HS-5 (cell line): Measurements from ENCODE around the gene USP47.
A peak's percentile ranks its signal among the peaks of the same experiment; 100 is the strongest.

Source experiments
- DNase-seq: peaks from one replicate; pipeline ENCODE4 v3.0.0-alpha.2; 2012; ENCODE audit warnings: low read depth

The USP47 gene

DNA sequence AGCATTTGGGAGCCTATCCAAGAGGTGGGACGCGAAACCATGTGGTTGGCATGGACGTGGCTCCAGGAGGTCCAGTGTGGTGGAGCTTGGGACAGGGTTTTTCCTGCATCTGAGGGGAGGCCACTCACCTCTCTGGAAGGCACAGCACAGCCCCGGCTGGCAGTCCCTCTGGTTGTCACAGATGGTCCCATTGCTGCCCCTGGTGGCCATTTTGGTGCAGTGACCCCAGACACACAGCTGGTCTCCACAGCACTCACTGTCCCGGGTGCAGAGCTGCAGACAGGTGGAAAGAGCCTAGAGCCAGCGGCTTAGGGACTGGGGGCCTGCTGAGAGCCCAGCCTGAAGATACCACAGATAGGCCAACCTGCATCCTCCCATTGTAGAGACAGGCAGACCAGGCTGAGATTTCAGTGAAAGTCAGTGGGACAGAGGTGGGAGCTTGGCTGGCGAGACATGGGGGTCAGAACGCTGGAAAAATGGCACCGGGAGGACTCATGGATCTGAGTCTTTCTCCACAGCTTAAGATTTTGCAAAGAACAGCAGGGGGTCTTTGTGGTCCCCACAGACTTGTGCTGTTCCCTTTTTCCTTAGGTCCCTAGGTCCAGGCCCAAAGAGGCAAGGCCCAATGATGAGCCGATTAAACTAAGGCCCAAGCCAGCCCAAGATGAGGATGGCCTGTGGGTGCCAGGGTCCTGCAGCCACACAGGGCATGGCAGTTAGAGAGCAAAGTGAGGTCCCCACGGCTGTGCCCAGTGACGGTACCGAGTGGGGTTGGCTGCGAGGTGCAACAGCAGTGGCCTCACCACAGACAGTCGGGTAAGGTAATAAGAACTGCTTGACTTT, 125.3 kb downstream of the USP47 start:
- DNase-seq, result no peak

DNA sequence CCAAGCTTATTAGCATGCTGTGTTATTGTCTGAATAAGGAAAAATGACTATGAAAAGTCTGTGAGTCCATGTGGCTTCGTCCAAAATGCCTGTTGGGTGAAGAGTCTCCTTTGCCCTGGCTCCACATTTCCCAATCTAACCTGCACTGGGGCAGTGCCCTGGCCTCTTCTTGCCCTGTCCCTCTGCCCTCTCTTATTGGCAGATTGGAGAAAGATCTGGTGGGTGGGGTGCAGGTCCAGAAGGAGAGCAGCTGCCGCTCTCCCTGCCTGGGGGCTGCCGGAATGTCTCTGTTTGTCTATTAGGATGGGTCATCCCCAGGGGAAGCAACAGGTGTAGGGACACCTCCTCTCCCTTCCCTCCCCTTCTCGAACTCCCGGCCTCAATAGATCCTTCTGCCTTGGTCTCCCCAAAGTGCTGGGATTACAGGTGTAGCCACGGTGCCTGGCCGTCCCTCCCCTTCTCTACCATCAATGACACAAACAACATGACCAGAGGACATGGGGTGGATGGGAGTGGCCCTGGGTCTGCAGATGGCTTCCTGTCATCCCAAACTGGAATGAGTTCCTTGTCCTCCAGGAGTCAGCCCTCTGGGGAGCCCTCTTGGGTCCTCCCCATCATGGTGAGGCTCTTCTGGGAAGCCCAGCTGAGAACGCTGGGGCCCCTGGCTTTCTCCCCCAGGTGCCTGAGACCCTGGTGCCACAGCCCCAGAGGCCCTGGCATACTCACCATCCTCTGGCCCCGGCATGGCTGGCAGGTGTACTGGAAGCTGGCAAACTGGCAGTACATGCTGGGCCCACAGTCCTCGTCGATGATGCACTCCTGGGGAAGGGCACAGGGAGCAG, 126.1 kb downstream of the USP47 start:
- no peak for DNase-seq

DNA sequence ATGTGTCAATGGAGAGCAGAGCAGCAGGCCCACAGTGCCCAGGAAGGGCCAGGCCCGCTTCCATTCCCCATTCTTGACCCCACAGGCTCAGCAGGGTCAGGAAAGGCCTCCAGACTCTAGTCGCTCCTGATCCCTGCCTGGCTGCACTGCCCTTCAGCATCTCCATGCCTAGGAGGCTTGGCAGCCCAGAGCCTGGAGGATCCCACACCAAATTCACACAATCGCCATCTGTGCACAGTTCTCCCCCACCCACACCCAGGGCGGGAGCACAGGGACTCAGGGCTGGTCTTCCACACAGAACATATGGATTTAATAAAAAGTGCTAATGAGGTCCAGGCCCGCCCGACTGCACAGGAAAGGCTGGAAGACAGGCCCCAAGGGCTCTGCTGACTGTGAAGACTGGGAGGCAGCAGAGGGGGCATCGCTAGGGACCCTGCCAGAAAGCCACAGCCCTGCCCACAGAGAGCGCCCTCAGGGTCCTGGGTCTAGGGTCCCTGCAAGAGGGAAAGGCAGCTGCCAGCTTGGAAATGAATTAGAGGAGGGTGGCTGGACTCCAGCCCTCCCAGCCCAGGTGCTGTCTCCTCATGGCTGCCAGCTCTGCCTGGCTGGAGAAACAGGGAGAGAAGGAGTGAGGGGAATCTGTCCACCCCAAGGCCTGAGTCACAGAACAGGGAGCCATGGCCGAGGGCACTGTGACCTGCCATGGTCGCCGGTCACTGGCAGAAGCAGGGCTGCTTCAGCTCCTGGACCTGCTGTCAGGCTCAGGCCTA, 126.9 kb downstream of the USP47 start:
- DNase-seq, result no peak

DNA sequence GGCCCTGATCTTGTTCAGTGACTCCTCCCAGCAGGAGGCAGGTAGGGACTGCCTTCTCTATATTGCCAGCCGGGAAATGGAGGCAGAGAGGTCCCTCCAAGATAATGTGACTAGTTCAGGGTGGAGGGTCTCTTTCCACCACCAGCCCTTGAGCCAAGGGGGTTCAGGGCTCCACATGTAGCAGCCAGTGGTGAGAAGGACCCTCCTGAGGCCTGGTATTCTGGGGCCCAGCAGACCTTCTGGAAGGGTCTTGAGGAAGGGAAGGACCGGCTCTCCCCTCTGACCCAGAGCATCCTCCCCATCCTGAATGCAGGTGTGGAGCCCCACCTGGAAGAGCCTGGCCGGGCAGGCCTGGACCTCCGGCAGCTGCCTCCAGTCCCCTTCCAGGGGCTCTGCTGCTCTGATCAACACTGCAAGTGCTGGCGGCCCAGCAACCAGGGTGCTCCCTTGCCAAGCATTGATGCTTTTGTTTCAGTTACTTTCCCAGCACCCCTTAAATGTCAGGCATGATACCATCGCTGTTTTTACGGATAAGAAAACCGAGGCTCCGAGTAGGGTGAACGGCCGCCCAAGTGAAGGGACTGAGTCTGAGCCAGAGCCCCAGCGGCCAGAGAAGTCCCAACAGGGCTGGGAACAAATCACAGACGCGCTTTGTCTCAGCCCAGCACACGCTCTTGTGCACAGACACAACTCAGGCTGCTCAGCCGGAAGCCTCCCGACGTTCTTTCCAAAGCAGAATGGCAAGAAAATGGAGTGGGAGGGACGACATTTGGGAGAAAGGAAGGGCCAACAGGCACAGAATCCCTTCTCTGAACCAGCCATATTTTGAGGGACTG, 127.8 kb downstream of the USP47 start:
- no peak for DNase-seq

DNA sequence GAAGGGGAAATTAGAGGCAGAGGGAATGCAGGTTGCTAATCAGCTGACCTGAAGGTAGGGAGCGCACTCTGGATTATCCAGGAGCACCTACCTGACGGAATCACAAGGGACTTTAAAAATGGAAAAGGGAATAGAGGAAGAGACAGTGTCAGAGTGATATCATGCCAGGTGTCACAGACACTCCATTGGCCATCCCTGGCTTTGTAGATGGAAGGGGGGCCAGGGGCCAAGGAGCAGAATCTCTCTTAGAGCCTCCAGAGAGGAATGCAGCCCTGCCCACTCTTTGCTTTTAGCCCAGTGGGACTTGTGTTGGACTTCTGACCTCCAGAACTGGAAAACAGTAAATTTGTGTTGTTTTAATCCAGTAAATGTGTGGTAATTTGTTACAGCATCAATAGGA, 128.8 kb downstream of the USP47 start:
- DNase-seq, result no peak

DNA sequence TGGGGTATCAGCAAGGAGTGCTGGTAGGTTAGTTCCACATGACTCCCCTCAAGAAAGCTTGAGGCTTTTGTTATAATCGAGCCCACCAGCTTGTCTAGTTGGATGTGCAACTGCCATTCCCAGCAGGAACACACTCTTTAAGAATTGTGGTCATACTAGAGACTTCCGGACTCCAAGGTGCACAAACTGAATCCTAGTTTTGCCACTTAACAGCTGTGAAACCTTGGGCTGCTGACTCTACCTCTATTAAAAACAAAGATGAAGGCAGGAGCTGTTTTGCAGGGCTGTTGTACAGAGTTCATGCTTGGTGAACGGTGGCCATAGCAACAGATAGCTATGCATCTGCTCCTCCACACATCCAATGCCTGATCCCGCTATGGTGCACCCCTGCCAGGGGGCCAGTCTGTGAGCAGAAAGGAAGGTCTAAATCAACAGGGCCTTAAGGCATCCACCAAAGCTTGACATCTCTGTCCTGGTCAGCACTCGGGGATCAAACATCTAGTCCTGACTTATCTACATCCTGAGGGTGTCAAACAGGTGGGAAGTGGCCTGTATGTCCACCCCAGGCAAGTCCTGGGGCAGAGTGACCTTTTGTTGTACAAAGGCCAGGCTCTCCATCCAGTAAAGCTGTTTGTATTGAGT, 130.3 kb downstream of the USP47 start:
- no peak for DNase-seq

DNA sequence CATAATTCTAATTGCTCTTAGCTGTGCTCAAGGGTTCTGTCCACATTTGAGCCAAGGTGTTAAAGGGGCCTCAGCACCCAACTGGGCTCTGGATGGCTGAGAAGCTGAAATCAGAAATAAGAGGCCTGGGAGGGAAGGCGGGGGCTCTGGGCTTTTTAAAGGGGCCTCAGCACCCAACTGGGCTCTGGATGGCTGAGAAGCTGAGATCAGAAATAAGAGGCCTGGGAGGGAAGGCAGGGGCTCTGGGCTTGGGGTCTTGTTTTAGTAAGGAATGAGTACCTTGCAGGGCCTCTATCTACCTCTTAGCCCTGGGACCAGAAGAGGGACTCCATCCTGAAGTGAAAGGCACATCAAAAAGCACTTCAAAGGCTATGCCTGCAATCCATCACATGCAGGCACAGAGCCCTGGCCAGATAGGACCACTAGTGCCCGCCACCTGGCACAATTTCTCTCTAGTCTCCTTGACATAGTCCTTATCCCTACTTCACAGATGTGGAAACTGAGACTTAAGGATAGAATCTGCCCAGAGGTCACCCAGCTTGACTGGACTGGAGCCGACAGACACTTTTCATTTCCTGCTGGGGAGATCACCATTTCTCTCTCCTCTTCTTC, 131.1 kb downstream of the USP47 start:
- no peak for DNase-seq

DNA sequence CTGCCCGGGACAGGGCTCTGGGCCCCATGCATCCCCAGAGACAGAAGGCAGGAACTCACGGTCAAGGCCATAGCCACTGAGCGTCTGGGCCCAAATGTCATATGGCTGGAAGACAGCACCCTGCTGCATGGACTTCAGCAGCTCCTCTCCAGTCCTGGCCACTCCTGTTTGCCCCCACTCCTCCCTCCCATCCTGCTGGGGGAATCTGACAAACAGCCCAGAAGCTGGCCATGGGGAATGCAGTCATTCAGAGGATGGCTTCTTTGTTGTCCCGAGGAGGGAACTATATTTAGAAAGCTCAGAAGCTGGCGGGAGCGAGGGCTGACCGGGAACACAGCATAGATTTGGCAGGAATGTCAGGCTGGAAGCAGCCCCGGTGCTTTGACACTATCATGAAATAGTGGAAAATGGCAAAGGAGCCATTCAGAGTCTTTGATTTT, 131.6 kb downstream of the USP47 start:
- DNase-seq, result no peak

DNA sequence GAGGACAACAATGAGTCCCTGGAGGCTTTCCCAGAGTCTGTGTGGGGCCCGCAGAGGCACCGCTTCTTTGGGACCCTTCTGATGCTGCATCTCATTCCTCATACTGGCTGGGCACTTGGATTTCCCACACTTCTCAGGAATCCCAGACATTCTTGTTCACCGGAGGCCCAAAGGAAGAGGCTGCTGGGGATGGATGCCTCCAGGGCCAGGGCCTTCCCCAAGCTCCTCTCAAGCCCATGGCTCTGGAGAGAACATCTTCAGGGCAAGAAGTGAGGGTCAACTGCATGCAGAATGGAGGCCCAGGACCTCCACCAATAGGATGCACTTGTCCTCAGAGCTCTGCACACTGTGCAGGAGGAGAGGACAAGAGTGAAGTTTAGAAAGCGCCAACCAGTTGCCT, 132.1 kb downstream of the USP47 start:
- no peak for DNase-seq

DNA sequence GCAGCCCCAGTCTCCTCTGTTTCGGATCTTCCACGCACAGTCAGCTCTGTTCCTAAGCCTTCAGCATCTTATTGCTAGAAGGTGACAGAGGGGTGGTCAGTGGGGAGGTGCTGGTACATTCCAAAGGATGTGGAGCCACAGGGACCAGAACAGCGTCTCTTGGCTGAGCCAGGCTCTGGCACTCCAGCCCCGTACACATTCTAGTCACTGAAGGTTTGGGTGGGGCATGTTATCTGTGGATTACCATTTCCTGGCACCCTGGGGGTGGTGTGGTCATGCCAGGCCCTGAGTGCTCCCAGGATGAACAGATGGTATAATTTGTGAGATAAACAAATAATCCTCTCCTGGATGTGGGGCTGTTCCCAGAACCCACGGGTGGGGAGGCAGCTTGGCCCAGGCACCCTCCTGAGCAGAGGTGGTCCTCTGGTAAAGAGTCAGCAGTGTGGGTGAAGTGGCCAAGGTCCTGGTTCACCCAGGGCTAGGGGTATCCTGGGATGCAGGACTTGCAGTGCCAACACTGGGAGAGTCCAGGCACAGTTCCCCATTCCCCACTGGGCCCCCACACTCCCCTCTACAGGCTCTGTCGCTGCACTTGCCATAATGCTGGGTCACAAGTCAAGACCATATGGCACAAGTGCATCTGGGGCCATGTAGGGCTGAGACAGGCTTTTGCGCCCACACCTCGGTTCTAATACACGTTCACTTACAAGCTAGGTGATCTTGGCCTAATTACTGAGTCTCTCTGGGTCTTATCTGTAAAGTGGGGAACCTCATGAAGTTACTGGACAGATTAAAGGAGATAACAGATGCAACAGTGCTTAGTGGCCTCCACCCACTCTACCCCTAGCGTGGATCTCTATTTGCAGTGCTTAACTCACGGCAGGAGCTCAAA, 133.7 kb downstream of the USP47 start:
- DNase-seq, result no peak

DNA sequence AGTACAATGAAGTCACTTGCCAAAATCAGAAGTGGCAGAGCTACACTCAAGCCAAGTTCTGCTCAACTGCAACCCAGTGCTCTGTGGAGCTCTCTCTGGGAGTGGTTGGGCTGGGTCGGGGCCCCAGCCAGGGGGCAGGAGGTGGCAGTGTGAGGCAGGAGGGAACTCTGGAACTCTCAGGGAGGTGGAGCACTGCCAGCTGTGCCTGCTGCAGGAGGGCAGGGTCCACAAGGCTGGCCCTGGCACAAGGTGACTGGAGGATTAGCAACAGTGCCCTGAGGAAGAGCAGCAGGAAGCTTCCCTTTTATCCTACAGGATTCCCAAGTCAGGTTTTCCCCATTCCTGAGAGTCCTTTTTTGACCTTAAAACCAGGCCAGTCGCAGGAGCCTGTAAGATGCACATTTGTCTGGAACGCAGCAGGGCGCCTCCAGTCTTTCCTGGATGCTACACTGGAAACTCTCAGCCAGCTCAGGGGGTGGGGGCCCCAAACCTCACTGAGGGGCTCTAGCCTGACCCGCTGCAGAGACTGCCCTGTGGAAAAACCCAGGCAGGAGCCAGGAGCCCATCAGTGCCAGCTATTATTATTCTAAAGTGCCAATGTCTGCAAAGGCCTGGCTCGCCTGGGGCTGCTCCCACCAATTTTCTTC, 134.8 kb downstream of the USP47 start:
- no peak for DNase-seq

DNA sequence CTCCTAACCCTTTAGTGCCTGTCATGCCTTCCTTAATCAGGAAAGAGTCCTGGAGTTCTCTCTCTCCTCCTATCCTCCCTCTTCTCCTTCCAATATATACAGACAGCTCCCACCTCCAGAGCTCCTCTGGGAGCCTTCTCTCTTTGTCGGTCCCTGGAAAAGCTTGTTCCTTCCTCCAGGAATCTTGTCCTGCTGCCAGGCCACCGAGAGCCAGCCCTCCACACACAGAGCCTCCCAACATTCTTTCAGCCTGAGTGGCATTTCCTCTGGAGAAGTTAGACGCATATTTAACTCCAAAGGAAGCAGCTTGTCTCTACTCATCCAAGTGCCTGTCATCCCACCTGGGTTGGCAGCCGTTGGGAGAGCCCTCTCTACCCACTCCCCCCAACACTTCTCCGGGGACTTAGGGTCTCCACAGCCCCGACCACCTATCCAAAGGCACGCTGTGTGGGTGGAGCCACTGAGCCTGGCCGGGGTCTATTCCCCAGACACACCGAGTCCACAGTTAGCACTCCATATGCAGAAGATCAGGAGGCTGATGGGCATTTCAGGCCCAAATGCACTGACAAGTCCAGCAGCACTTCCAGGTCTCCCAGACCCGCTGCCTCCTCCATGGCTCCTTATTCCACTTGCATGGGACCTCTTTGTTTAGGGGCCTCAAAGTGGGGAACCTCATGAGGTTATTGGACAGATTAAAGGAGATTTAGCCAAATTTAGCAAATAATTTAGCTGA, 135.6 kb downstream of the USP47 start:
- DNase-seq, result peak; percentile 94

DNA sequence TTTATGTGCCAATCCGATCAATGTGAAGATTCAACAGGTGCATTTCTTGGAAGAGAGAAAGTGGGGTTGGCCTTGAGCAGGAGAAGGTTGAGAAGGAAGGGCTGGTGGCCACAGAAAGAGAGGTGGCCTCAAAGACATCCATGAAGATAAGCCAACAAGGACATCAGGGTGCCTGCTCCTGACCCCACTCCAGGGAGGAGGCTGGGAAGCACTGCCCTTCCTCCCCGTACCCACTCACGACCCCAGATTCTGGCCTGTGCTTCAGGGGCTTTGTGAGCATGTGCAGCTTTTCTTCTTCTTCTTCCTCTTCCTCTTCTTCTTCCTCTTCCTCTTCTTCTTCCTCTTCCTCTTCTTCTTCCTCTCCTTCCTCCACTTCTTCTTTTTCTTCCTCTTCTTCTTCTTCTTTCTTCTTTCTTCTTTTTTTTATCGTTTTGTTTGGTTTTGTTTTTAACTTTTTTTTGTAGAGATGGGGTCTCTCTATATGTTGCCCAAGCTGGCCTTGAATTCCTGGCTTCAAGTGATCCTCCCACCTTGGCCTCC, 136.4 kb downstream of the USP47 start:
- no peak for DNase-seq

DNA sequence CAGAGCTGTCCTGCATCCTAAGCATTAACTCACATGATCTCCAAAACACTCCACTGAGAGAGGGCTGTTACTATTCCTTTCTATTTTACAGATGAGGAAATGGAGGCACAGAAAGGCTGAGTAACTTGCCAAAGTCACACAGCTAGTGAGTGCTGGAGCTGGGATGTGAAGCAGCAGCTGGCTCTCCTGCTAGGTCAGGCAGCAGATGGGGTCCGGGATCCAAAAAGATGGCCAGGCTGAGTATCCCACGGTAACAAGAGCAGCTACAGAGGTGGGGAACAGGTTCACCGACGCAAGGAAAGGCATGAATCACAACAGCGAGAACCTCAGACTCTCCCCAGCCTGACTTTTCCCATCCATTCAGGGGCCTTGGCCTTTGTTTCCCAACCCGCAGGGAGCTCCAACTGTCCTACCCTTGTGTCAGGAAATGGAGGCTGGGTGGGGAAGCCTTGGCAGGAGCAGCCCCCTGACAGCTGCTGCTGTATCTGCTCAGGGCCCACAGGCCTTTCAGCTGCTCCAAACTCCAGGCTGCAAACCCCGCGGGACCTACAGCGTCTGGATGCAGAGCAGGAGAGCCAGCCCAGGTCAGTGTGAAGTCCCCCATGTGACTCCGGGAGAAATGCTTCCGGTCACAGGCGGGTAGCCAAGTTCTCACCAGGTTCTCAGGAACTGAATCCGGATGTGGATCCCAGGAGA, 137.2 kb downstream of the USP47 start:
- DNase-seq, result no peak

DNA sequence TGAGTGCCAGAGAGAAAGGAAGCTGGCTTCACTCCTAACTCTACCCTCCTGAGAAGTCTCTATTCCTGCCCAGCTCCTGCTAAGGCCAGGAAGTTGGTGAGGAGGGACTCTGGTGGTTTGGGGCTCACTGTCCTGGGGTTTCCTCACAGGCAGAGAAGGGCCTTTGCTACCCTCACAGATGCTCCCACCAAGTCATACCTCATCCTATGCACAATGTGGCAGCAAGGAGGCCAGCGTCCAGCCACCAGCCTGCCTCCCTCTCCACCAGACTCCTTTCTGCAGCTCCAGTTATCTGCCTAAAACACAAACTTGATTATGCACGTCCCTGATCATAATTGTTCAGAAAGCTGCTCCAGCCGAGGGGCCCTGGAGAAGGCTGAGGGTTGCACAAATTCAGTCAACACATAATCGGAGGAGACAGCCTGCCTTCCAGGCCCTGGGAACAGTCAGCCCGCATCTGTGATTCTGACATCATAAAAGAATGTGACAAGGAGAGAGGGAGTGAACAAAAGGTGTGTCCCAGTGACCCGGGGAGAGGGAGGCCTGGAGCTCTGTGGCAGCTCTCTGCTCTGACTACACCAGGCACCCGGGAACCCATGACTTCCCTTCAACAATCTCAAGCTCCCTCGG, 137.8 kb downstream of the USP47 start:
- DNase-seq, result no peak

DNA sequence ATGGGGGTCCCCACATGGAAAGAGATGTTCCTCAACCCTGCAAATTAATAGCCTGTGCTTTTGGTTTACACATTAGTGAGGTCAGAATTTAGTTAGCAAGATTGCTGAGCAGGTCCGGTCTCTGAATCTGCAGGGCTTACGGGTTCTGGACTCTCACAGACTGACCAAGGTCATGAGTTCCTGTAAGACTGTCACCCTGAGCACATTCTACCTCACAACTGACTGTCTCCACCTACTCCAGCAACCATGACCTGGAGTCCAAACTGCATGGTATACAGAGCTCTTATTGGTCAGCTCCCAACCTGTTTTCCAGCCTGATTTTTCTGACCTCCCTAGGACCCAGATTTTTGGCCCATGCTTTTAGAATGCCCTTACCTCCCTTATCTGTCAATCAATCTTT, 138.4 kb downstream of the USP47 start:
- no peak for DNase-seq

DNA sequence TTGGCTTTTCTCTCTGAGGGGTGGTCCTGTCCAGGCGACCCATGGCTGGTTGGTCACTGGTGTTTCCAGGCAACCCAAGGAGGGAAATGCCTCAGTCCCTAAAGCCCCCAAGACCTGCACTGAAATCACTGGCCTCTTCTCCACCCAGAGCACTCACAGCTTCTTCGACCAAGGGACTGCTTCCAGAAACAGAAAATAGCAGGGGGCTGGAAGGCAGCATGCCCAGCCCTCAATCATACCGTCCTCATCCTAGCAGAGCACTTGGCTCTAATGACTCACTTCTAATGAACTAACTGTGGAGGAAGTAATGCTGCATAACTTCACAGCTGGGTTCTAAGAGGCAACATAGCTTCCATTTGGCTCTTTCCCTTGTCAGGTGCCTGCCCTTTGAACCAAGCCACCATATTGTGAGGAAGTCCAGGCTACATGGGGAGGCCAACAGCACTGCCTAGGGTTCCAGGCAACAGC, 139.1 kb downstream of the USP47 start:
- DNase-seq, result no peak
